Type B pancreatic cell (in vitro differentiated cells): Measurements from ENCODE around the gene GTSE1. TPM values are rescaled to one million over a fixed set of nuclear protein-coding genes. Genes with fewer than 3 reads are reported as not detected.

Source experiments
- DNase-seq: peaks from one replicate; pipeline ENCODE4 v3.0.0; 2021; ENCODE audit warnings: mixed read lengths; ENCODE audit not compliant: unreplicated experiment; ENCODE audit errors: extremely low spot score
- H3K27ac Mint-ChIP-seq: 2 replicates; pipeline ENCODE4 v1.8.0; 2021; ENCODE audit warnings: mild to moderate bottlenecking, mixed read lengths
- H3K27me3 Mint-ChIP-seq: 2 replicates; pipeline ENCODE4 v1.8.0; 2021; ENCODE audit warnings: mixed read lengths
- H3K36me3 Mint-ChIP-seq: 2 replicates; pipeline ENCODE4 v1.8.0; 2021; ENCODE audit warnings: mixed read lengths
- H3K4me1 Mint-ChIP-seq: one replicate; pipeline ENCODE4 v1.8.0; 2021; ENCODE audit warnings: mixed read lengths; ENCODE audit not compliant: unreplicated experiment
- H3K4me3 Mint-ChIP-seq: 2 replicates; pipeline ENCODE4 v1.8.0; 2021; ENCODE audit warnings: mild to moderate bottlenecking, mixed read lengths
- H3K9me3 Mint-ChIP-seq: 2 replicates; pipeline ENCODE4 v1.8.0; 2021; ENCODE audit warnings: mixed read lengths
- CTCF ChIP-seq: fragments of 200-600 bp; sonication (generic); conservative IDR thresholded peaks from 2 replicates; pipeline ENCODE4 v1.5.0; 2021; ENCODE audit warnings: antibody characterized with exemption, mild to moderate bottlenecking
- total RNA-seq: library from RNA; stranded (reverse); gene quantifications from 2 replicates; pipeline ENCODE4 v1.2.1, GENCODE V29; 2021; ENCODE audit warnings: low replicate concordance

The GTSE1 gene
- total RNA-seq, 1 donor from 2014 or later = 39.6 TPM

- Mint-ChIP-seq H3K4me1 (no peaks in the 10 kb centered on the region), H3K36me3 (peaks cover 3% of the 10 kb centered on the region), H3K9me3 (no peaks in the 10 kb centered on the region), H3K27ac (no peak overlapping the region), H3K4me3 (no peak overlapping the region), H3K27me3 (no peaks in the 10 kb centered on the region)
- DNase-seq = no peak
- TF ChIP-seq CTCF = no peak
These were observed 26.5 kb downstream of the GTSE1 start for GRCh38 chr22:46323162-46323561.

- Mint-ChIP-seq H3K27me3 (no peaks in the 10 kb centered on the region), H3K27ac (no peak overlapping the region), H3K4me3 (no peak overlapping the region), H3K9me3 (no peaks in the 10 kb centered on the region), H3K4me1 (no peaks in the 10 kb centered on the region), H3K36me3 (peaks cover 3% of the 10 kb centered on the region)
- no peak for TF ChIP-seq CTCF
- DNase-seq = no peak
These were observed 29.5 kb downstream of the GTSE1 start for GRCh38 chr22:46326066-46326680.

- H3K4me1 Mint-ChIP-seq = no peaks in the 10 kb centered on the region
- no peak for TF ChIP-seq CTCF
- H3K9me3 Mint-ChIP-seq = no peaks in the 10 kb centered on the region
- H3K4me3 Mint-ChIP-seq = no peak overlapping the region
- no peaks in the 10 kb centered on the region for H3K27me3 Mint-ChIP-seq
- DNase-seq = no peak
- peaks cover 3% of the 10 kb centered on the region for H3K36me3 Mint-ChIP-seq
- H3K27ac Mint-ChIP-seq = no peak overlapping the region
These were observed 31.2 kb downstream of the GTSE1 start for GRCh38 chr22:46327691-46328465.

- H3K36me3 Mint-ChIP-seq = peaks cover 3% of the 10 kb centered on the region
- DNase-seq = no peak
- TF ChIP-seq CTCF = no peak
- no peak overlapping the region for H3K27ac Mint-ChIP-seq
- no peaks in the 10 kb centered on the region for H3K4me1 Mint-ChIP-seq
- no peaks in the 10 kb centered on the region for H3K27me3 Mint-ChIP-seq
- no peaks in the 10 kb centered on the region for H3K9me3 Mint-ChIP-seq
- no peak overlapping the region for H3K4me3 Mint-ChIP-seq
These were observed 32.1 kb downstream of the GTSE1 start for GRCh38 chr22:46328797-46329196.

- H3K4me1 Mint-ChIP-seq = no peaks in the 10 kb centered on the region
- H3K36me3 Mint-ChIP-seq = peaks cover 3% of the 10 kb centered on the region
- no peaks in the 10 kb centered on the region for H3K9me3 Mint-ChIP-seq
- DNase-seq = no peak
- no peak overlapping the region for H3K27ac Mint-ChIP-seq
- H3K27me3 Mint-ChIP-seq = no peaks in the 10 kb centered on the region
- H3K4me3 Mint-ChIP-seq = no peak overlapping the region
- TF ChIP-seq CTCF = no peak
These were observed 32.9 kb downstream of the GTSE1 start for GRCh38 chr22:46329616-46330015.
